GM13976 (cell line): ENCODE measurements around the gene BTBD9.

Experiments used
- DNase-seq: peaks from one replicate; pipeline ENCODE4 v3.0.0; 2012; ENCODE audit warnings: low spot score
- CTCF ChIP-seq: IDR thresholded peaks from 2 replicates; pipeline ENCODE4 v1.5.1; 2012; ENCODE audit warnings: borderline replicate concordance, mild to moderate bottlenecking; ENCODE audit not compliant: insufficient read depth; ENCODE audit errors: extremely low read depth, missing control alignments, control extremely low read depth
- in situ Hi-C: fragments of 300-500 bp; cut with MboI; formaldehyde crosslinking; loops from one replicate; pipeline ENCODE4 v1.12.0; 2022; ENCODE audit warnings: low sequenced_read_pairs, mixed read lengths, inconsistent platforms; ENCODE audit not compliant: unreplicated experiment

Gene BTBD9

DNA sequence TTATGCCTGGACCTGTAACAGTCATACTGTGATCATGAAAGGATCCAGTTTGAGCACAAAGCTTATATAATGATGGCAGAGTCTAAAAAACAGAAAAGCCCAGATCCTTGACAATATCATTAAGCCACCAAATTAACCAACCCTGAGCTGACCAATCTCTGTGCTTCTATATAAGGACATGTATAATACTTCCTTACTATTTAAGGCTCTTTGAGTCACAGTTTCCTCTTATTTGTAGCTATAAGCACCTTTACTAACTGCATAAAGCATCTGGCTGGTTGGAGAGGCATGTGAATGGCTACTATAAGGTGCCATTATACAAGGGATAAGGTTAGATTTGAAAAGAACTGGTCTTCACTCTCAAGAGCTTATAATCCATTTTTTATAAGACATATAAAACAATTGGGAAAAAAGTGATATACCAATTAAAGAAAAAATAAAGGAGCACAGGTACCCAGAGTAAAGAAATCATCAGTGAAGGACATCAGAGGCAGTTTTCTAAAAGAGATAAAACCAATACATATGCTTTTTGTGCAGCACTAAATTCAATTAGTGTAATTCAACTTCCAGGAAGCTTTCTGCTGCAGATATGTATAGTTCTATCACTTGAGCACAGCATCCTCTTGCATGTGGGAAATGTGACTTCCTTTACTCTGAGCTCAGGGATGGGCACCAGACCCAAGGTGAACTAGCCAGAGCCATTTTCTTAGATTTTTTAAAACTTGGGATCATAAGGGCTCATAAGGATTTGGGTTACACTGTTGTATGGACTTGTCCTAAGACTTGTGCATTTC is 121.0 kb downstream of the BTBD9 start:
- in situ Hi-C loops: no loop called here
- no peak for DNase-seq
- TF ChIP-seq CTCF: no peak

GRCh38 chr6:38517005-38517404 is 122.7 kb downstream of the BTBD9 start:
- no peak for TF ChIP-seq CTCF
- DNase-seq: no peak
- in situ Hi-C loops: no loop called here

DNA sequence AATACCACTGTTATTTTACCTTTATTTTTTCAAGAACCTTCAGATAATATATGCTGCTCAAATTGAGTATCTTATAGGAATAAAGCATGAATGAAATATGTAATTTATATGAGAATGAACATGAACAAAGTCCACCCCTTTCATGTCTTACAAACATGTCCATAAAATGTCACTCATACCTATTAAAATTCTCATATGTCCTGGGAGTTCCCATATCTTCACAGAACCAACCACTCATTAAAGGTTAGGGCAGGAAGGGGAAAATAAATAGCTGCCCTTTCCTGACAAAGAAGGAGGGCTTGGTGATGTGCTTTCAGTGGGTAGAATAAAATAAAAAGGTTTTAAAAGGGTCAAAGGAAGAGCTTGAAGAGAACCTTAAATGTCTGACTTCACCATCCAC is 125.3 kb downstream of the BTBD9 start:
- TF ChIP-seq CTCF: no peak
- in situ Hi-C loops: no loop called here
- DNase-seq: no peak

DNA sequence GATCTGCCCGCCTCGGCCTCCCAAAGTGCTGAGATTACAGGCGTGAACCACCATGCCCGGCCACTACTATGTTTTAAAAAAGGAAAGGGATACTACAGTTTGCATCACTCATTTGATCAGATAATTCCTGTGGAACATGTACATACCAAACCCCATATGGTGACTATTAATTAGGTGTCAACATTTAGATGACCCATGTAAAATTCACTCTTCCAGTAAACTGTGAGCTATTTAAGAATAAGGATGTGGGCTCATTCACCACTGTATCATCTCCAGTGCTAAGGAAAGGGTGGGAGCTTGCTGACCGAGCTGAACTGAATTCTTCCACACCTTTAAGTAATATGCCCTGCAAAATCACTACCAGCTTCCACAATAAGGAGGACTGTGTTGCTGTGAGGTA is 127.5 kb downstream of the BTBD9 start:
- no peak for TF ChIP-seq CTCF
- in situ Hi-C loops: no loop called here
- no peak for DNase-seq

- TF ChIP-seq CTCF: no peak
- in situ Hi-C loops: no loop called here
- no peak for DNase-seq
These were observed 129.5 kb downstream of the BTBD9 start for GRCh38 chr6:38510205-38510604.

- no peak for DNase-seq
- no peak for TF ChIP-seq CTCF
- in situ Hi-C loops: no loop called here
These were observed 130.0 kb downstream of the BTBD9 start for GRCh38 chr6:38509713-38510112.
